Transverse colon (tissue), 4 donors: ENCODE measurements around the gene HBA1. TPM values are rescaled to one million over a fixed set of nuclear protein-coding genes. Genes with fewer than 3 reads are reported as not detected.
"Not testable (repeated sequence)": the region's sequence is repeated elsewhere in the genome, so short reads cannot be mapped to it uniquely, and the experiment has no call there.

Source experiments
- DNase-seq: peaks from one replicate; pipeline ENCODE4 v3.0.0-alpha.2; 2019
- H3K27ac ChIP-seq, 4 donors: fragments of 200-600 bp; sonication (generic); 2 replicates each; pipeline ENCODE4 v1.5.1; 2016 to 2018; ENCODE audit warnings: inconsistent platforms in 4 of 4
- H3K27me3 ChIP-seq: fragments of 200-600 bp; sonication (generic); 2 replicates; pipeline ENCODE4 v1.5.1; 2017; ENCODE audit warnings: inconsistent platforms
- H3K36me3 ChIP-seq, 4 donors: fragments of 200-600 bp; sonication (generic); 2 replicates each; pipeline ENCODE4 v1.5.1; 2017 to 2019; ENCODE audit warnings: inconsistent platforms in 4 of 4
- H3K4me1 ChIP-seq, 4 donors: fragments of 200-600 bp; sonication (generic); 2 replicates each; pipeline ENCODE4 v1.5.1; 2017 to 2020; ENCODE audit warnings: inconsistent platforms in 4 of 4
- H3K4me3 ChIP-seq, 4 donors: fragments of 200-600 bp; sonication (generic); 1 replicate in 1 of 4; 2 replicates in 3 of 4; pipeline versions ENCODE4 v1.5.1 to v1.6.1; 2017 to 2019; ENCODE audit warnings: inconsistent platforms in 4 of 4
- H3K9me3 ChIP-seq, 2 donors: fragments of 200-600 bp; sonication (generic); 2 replicates each; pipeline ENCODE4 v1.5.1; 2017 to 2019; ENCODE audit warnings: inconsistent platforms in 2 of 2
- CTCF ChIP-seq, 5 experiments: fragments of 200-600 bp in 3 of 5; fragments of 450-650 bp in 2 of 5; sonication (generic) in 3 of 5; IDR thresholded peaks; 1 replicate in 2 of 5; 2 replicates in 3 of 5; pipeline ENCODE4 v1.5.1; 2016 to 2017; ENCODE audit warnings: antibody characterized with exemption in 5 of 5, inconsistent platforms in 3 of 5, mild to moderate bottlenecking in 2 of 5, moderate library complexity in 1 of 5
- EP300 ChIP-seq: sonication (generic); formaldehyde crosslinking; IDR thresholded peaks from one replicate; pipeline ENCODE4 v1.6.1; 2017; ENCODE audit warnings: antibody characterized with exemption, low read depth
- POLR2A ChIP-seq: fragments of 450-650 bp; IDR thresholded peaks from one replicate; pipeline ENCODE4 v1.6.1; 2016; ENCODE audit warnings: antibody characterized with exemption, mild to moderate bottlenecking, moderate library complexity
- POLR2AphosphoS5 ChIP-seq, 3 donors: sonication (generic); formaldehyde crosslinking; IDR thresholded peaks; one replicate each; pipeline ENCODE4 v1.6.1; 2016; ENCODE audit warnings: antibody characterized with exemption in 3 of 3
- WGBS, 2 donors: methylation state at CpG; one replicate each; pipeline ENCODE4 v1.1.5; 2018; ENCODE audit warnings: low coverage in 1 of 2; 5-methylcytosine and 5-hydroxymethylcytosine counted together
- in situ Hi-C, 4 donors: fragments of 200-750 bp; cut with MboI; loops; one replicate each; pipeline versions ENCODE4 v1.15.0 to v1.15.1; 2017; ENCODE audit warnings: low sequenced_read_pairs in 3 of 4, low pct_ligation_motif_present in 1 of 4, low pct_unique_long_range_greater_than_20kb in 1 of 4
- intact Hi-C: fragments of 100-400 bp; cut with DNase I; formaldehyde crosslinking; loops from one replicate; pipeline ENCODE4 v1.15.1; 2023; ENCODE audit warnings: low total_unique reads
- total RNA-seq, 4 donors: library from RNA; depleted of rRNA; stranded (reverse); fragments of >200 nt; gene quantifications; one replicate each; pipeline ENCODE4 v1.1.0, GENCODE V29; 2016

Gene HBA1
- total RNA-seq, 4 donors from 2014 or later = 4.4 TPM; not detected in 3

GRCh38 chr16:154217-155030 lies 22.1 kb upstream of the HBA1 start:
- peaks cover 72% of the 10 kb centered on the region for H3K27me3 ChIP-seq
- in situ Hi-C loops = no loop called here
- no peaks in the 10 kb centered on the region for H3K36me3 ChIP-seq
- peak overlapping the region in 1 of 4 donors; percentile 30 for H3K27ac ChIP-seq
- intact Hi-C loops = no loop called here
- H3K4me1 ChIP-seq = peaks cover 4 to 10% (median 7%) of the 10 kb centered on the region in 4 donors
- WGBS, 2 donors = 5 to 20% methylated on average over 1 to 53 of the region's 59 CpGs
- H3K9me3 ChIP-seq = no peaks in the 10 kb centered on the region
- peak; percentile 27 for DNase-seq
- peak overlapping the region; percentile 6 to 50 (median 24) for H3K4me3 ChIP-seq
- no peak for TF ChIP-seq POLR2A
- TF ChIP-seq CTCF (IDR thresholded peaks at IDR 0.05) = no peak
- no peak for TF ChIP-seq POLR2AphosphoS5 (IDR thresholded peaks at IDR 0.05)
- no peak for TF ChIP-seq EP300

GRCh38 chr16:155031-155398 lies 21.5 kb upstream of the HBA1 start:
- H3K4me3 ChIP-seq = peak overlapping the region in 1 of 4 donors; percentile 50
- intact Hi-C loops = no loop called here
- in situ Hi-C loops = no loop called here
- H3K4me1 ChIP-seq = peaks cover 4 to 10% (median 7%) of the 10 kb centered on the region in 4 donors
- 20 to 67% methylated on average over 1 to 7 of the region's 7 CpGs for WGBS, 2 donors
- no peak for DNase-seq
- peaks cover 68% of the 10 kb centered on the region for H3K27me3 ChIP-seq
- no peaks in the 10 kb centered on the region for H3K36me3 ChIP-seq
- TF ChIP-seq POLR2AphosphoS5 (IDR thresholded peaks at IDR 0.05) (no peak), POLR2A (no peak), EP300 (no peak), CTCF (IDR thresholded peaks at IDR 0.05) (no peak)
- no peak overlapping the region for H3K27ac ChIP-seq
- H3K9me3 ChIP-seq = no peaks in the 10 kb centered on the region

GRCh38 chr16:159136-159849 lies 17.2 kb upstream of the HBA1 start:
- TF ChIP-seq EP300 (no peak), POLR2AphosphoS5 (IDR thresholded peaks at IDR 0.05) (no peak), POLR2A (no peak), CTCF (IDR thresholded peaks at IDR 0.05) (no peak)
- in situ Hi-C loops = no loop called here
- Histone ChIP-seq H3K27ac (no peak overlapping the region), H3K27me3 (peaks cover 73% of the 10 kb centered on the region), H3K4me1 (peaks cover 3 to 8% (median 6%) of the 10 kb centered on the region in 4 donors), H3K4me3 (no peak overlapping the region), H3K9me3 (no peaks in the 10 kb centered on the region), H3K36me3 (no peaks in the 10 kb centered on the region)
- 38 to 43% methylated on average over 1 to 6 of the region's 6 CpGs for WGBS, 2 donors
- DNase-seq = no peak
- intact Hi-C loops = no loop called here

- H3K4me3 ChIP-seq, DNase-seq, H3K9me3 ChIP-seq, H3K4me1 ChIP-seq, H3K36me3 ChIP-seq, H3K27ac ChIP-seq, in situ Hi-C loops, intact Hi-C loops: not testable (repeated sequence)
- H3K27me3 ChIP-seq = peaks cover 68% of the 10 kb centered on the region
- WGBS, 2 donors = 79% methylated on average over 6 of the region's 20 CpGs; no CpG with 5 or more reads in 1 of the 2 donors
Observed at GRCh38 chr16:160242-160641, 16.2 kb upstream of the HBA1 start.
